ENCODE results near the gene PDLIM7.
A peak's percentile ranks its signal among the peaks of the same experiment; 100 is the strongest.

Gene PDLIM7

DNA sequence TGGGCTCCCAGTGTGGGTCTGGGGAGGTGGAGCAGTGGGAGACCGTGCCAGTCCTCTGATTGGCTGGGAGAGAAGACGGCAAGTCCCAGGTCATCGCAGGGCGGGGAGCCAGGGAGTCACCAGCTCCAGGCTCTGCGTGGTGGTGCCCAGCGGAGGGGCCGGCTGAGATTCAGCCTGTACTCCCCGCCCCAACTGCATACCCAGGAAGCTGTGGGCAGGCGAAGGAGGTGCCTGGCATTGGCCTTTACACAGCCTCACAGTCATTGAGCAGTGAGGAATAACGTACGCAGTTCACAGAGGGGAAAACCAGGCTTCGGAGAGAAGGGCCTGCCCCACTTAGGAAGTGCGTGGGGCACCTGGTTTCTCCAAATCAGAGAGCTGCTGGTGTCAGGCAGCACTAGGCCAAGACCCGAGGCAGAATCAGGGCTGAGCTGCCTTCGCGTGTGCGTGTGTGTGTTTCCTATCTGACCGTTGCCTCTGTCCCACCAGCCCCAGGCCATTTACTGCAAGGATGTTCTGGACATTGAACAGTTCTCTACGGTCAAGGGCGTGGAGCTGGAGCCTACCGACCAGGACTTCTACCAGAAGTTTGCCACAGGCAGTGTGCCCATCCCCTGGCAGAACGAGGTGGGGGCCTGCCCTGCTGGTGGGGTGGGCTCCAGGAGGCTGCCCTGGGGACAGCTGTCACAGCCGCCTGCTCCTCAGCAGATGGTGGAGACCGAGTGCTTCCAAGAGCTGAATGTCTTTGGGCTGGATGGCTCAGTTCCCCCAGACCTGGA is 57.0 kb downstream of the PDLIM7 start:
- Histone ChIP-seq H3K23ac (ENCODE audit: low read length) (no peak overlapping the region), H3K14ac (ENCODE audit: low read length) (no peak overlapping the region), H3K27me3 (ENCODE audit: insufficient read depth, low read length) (no peaks in the 10 kb centered on the region), H3K4me2 (ENCODE audit: low read length) (no peak overlapping the region), H4K8ac (ENCODE audit: low read depth, low read length) (no peak overlapping the region), H3K79me1 (ENCODE audit: low read length) (no peaks in the 10 kb centered on the region), H3K79me2 (ENCODE audit: control insufficient read depth, insufficient read depth, low read length, poor library complexity) (no peaks in the 10 kb centered on the region), H2BK12ac (ENCODE audit: low read length) (no peak overlapping the region), H3K4me1 (ENCODE audit: control insufficient read depth in 1 of 2, insufficient read depth in 2 of 2, low read length in 2 of 2) (no peaks in the 10 kb centered on the region), H3K36me3 (ENCODE audit: control insufficient read depth in 1 of 2, insufficient read depth in 2 of 2, low read length in 2 of 2) (peaks cover 41 to 47% of the 10 kb centered on the region in 2 experiments), H3K27ac (ENCODE audit: low read depth, low read length) (no peak overlapping the region), H2AFZ (ENCODE audit: insufficient read depth, low read length, poor library complexity) (no peak overlapping the region), H3K18ac (ENCODE audit: low read length) (no peak overlapping the region), H4K91ac (ENCODE audit: low read depth, low read length) (no peak overlapping the region), H2AK5ac (ENCODE audit: low read length) (no peak overlapping the region), H3K4ac (ENCODE audit: low read depth, low read length) (no peak overlapping the region), H2BK120ac (ENCODE audit: insufficient read depth, low read length, poor library complexity) (no peak overlapping the region), H3K9me3 (ENCODE audit: insufficient read depth, low read depth, low read length) (peaks cover 1% of the 10 kb centered on the region), H3K9ac (ENCODE audit: low read length) (no peak overlapping the region), H3K4me3 (ENCODE audit: low read depth, low read length) (no peak overlapping the region), H2BK5ac (ENCODE audit: low read depth, low read length, poor library complexity) (no peak overlapping the region), H4K12ac (ENCODE audit: low read depth, low read length) (no peak overlapping the region)
- WGBS (ENCODE audit: extremely low coverage, insufficient coverage, insufficient read length): no CpG with 5 or more reads among the region's 24 CpGs
- no peak for DNase-seq

DNA sequence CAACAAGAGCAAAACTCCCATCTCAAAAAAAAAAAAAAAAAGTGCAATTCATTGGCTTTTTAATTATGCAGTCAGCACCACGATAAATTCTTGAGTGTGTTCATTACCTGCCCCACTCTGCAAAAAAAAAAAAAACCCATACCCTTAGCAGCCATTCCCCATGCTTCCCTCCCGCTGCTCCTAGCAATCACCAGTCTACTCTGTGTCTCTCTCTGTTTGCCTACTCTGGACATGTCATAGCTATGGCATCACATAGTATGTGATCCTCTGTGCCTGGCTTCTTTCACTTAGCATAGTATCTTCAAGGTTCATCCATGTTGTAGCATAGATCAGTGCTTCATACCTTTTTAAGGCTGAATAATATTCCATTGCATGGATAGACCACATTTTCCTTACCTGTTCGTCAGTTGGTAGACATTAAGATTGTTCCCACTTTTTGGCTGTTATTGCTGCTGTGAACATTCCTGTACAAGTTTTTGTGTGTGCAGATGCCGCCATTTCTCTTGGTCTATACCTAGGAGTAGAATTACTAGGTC is 57.8 kb downstream of the PDLIM7 start:
- no peak for DNase-seq
- Histone ChIP-seq H2BK120ac (ENCODE audit: insufficient read depth, low read length, poor library complexity) (no peak overlapping the region), H3K14ac (ENCODE audit: low read length) (no peak overlapping the region), H3K36me3 (ENCODE audit: control insufficient read depth in 1 of 2, insufficient read depth in 2 of 2, low read length in 2 of 2) (peaks cover 49 to 55% of the 10 kb centered on the region in 2 experiments), H3K4me2 (ENCODE audit: low read length) (no peak overlapping the region), H4K8ac (ENCODE audit: low read depth, low read length) (no peak overlapping the region), H3K27ac (ENCODE audit: low read depth, low read length) (no peak overlapping the region), H4K12ac (ENCODE audit: low read depth, low read length) (no peak overlapping the region), H3K4ac (ENCODE audit: low read depth, low read length) (no peak overlapping the region), H2BK5ac (ENCODE audit: low read depth, low read length, poor library complexity) (no peak overlapping the region), H4K91ac (ENCODE audit: low read depth, low read length) (no peak overlapping the region), H2AK5ac (ENCODE audit: low read length) (no peak overlapping the region), H3K27me3 (ENCODE audit: insufficient read depth, low read length) (no peaks in the 10 kb centered on the region), H3K23ac (ENCODE audit: low read length) (no peak overlapping the region), H3K79me1 (ENCODE audit: low read length) (no peaks in the 10 kb centered on the region), H3K4me1 (ENCODE audit: control insufficient read depth in 1 of 2, insufficient read depth in 2 of 2, low read length in 2 of 2) (no peaks in the 10 kb centered on the region), H2BK12ac (ENCODE audit: low read length) (no peak overlapping the region), H3K4me3 (ENCODE audit: low read depth, low read length) (no peak overlapping the region), H3K9me3 (ENCODE audit: insufficient read depth, low read depth, low read length) (peaks cover 1% of the 10 kb centered on the region), H2AFZ (ENCODE audit: insufficient read depth, low read length, poor library complexity) (no peak overlapping the region), H3K18ac (ENCODE audit: low read length) (no peak overlapping the region), H3K9ac (ENCODE audit: low read length) (no peak overlapping the region), H3K79me2 (ENCODE audit: control insufficient read depth, insufficient read depth, low read length, poor library complexity) (no peaks in the 10 kb centered on the region)
- WGBS (ENCODE audit: extremely low coverage, insufficient coverage, insufficient read length): no CpG with 5 or more reads among the region's 4 CpGs

DNA sequence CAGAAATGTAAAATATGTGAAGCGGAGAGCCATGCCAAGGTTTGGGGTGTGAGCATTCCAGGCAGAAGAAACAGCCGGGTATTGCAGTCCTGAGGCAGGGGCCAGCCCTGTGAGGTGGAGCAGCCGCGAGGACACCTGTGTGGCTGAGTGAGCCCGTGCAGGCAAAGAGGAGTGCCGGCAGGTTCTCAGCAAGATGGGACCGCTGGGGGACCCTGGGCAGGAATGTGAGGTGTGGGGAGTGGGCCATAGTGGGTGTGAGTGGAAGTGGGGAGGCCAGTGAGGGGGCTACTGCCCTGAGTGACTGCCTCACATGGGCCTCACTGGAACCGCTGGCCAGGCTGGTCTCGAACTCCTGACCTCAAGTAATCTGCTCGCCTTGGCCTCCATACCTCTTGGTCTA is 58.9 kb downstream of the PDLIM7 start:
- Histone ChIP-seq H3K79me2 (ENCODE audit: control insufficient read depth, insufficient read depth, low read length, poor library complexity) (no peaks in the 10 kb centered on the region), H2BK12ac (ENCODE audit: low read length) (no peak overlapping the region)
- WGBS (ENCODE audit: extremely low coverage, insufficient coverage, insufficient read length): no CpG with 5 or more reads among the region's 10 CpGs

DNA sequence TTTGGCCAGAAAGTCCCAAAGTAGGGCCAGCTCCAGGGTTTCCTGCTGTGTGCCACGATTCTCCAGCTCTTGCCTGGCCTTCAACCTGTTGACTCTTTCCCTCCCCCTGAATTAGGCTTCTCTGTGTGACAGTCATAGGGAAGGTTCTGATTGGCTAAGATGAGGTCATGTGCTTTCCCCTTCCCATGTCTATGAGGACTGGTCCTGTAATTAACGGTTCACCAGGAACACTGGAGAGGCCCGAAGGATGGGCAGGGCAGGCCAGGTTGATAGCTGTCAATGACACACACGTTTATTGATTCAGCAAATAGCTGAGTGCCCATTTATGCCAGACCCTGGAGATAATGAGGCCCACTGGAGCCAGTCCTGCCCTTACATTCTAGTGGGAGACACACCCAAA is 59.8 kb downstream of the PDLIM7 start:
- no peak overlapping the region for H3K4ac ChIP-seq (ENCODE audit: low read depth, low read length)
- no peak overlapping the region for H2BK12ac ChIP-seq (ENCODE audit: low read length)
- no peak overlapping the region for H2AFZ ChIP-seq (ENCODE audit: insufficient read depth, low read length, poor library complexity)
- no peak overlapping the region for H4K8ac ChIP-seq (ENCODE audit: low read depth, low read length)
- no peak overlapping the region for H3K18ac ChIP-seq (ENCODE audit: low read length)
- no peak overlapping the region for H3K23ac ChIP-seq (ENCODE audit: low read length)
- no peaks in the 10 kb centered on the region for H3K4me1 ChIP-seq (ENCODE audit: control insufficient read depth in 1 of 2, insufficient read depth in 2 of 2, low read length in 2 of 2)
- no peaks in the 10 kb centered on the region for H3K79me2 ChIP-seq (ENCODE audit: control insufficient read depth, insufficient read depth, low read length, poor library complexity)
- H3K9me3 ChIP-seq (ENCODE audit: insufficient read depth, low read depth, low read length): peaks cover 1% of the 10 kb centered on the region
- H3K79me1 ChIP-seq (ENCODE audit: low read length): no peaks in the 10 kb centered on the region
- H2BK5ac ChIP-seq (ENCODE audit: low read depth, low read length, poor library complexity): no peak overlapping the region
- no peaks in the 10 kb centered on the region for H3K27me3 ChIP-seq (ENCODE audit: insufficient read depth, low read length)
- H4K12ac ChIP-seq (ENCODE audit: low read depth, low read length): no peak overlapping the region
- H2BK120ac ChIP-seq (ENCODE audit: insufficient read depth, low read length, poor library complexity): no peak overlapping the region
- no peak overlapping the region for H3K9ac ChIP-seq (ENCODE audit: low read length)
- no peak overlapping the region for H3K4me2 ChIP-seq (ENCODE audit: low read length)
- WGBS (ENCODE audit: extremely low coverage, insufficient coverage, insufficient read length): no CpG with 5 or more reads among the region's 4 CpGs
- no peak overlapping the region for H3K4me3 ChIP-seq (ENCODE audit: low read depth, low read length)
- no peak overlapping the region for H3K27ac ChIP-seq (ENCODE audit: low read depth, low read length)
- H3K36me3 ChIP-seq (ENCODE audit: control insufficient read depth in 1 of 2, insufficient read depth in 2 of 2, low read length in 2 of 2): peaks cover 68 to 74% of the 10 kb centered on the region in 2 experiments
- H3K14ac ChIP-seq (ENCODE audit: low read length): no peak overlapping the region
- no peak overlapping the region for H2AK5ac ChIP-seq (ENCODE audit: low read length)
- peak in 1 of 2 donors; percentile 39 for DNase-seq
- H4K91ac ChIP-seq (ENCODE audit: low read depth, low read length): no peak overlapping the region

More for the DNA sequence above, 58.9 kb downstream of the PDLIM7 start:
- no peak overlapping the region for H3K4ac ChIP-seq (ENCODE audit: low read depth, low read length)
- no peak overlapping the region for H3K14ac ChIP-seq (ENCODE audit: low read length)
- no peak overlapping the region for H3K27ac ChIP-seq (ENCODE audit: low read depth, low read length)
- no peak for DNase-seq
- H3K23ac ChIP-seq (ENCODE audit: low read length): no peak overlapping the region
- no peak overlapping the region for H2AFZ ChIP-seq (ENCODE audit: insufficient read depth, low read length, poor library complexity)
- H4K12ac ChIP-seq (ENCODE audit: low read depth, low read length): no peak overlapping the region
- H4K8ac ChIP-seq (ENCODE audit: low read depth, low read length): no peak overlapping the region
- no peak overlapping the region for H4K91ac ChIP-seq (ENCODE audit: low read depth, low read length)
- no peak overlapping the region for H3K4me3 ChIP-seq (ENCODE audit: low read depth, low read length)
- no peak overlapping the region for H2AK5ac ChIP-seq (ENCODE audit: low read length)
- peaks cover 60 to 65% of the 10 kb centered on the region in 2 experiments for H3K36me3 ChIP-seq (ENCODE audit: control insufficient read depth in 1 of 2, insufficient read depth in 2 of 2, low read length in 2 of 2)
- H2BK5ac ChIP-seq (ENCODE audit: low read depth, low read length, poor library complexity): no peak overlapping the region
- H3K4me2 ChIP-seq (ENCODE audit: low read length): no peak overlapping the region
- H3K9ac ChIP-seq (ENCODE audit: low read length): no peak overlapping the region
- peaks cover 1% of the 10 kb centered on the region for H3K9me3 ChIP-seq (ENCODE audit: insufficient read depth, low read depth, low read length)
- H3K27me3 ChIP-seq (ENCODE audit: insufficient read depth, low read length): no peaks in the 10 kb centered on the region
- no peak overlapping the region for H2BK120ac ChIP-seq (ENCODE audit: insufficient read depth, low read length, poor library complexity)
- no peaks in the 10 kb centered on the region for H3K79me1 ChIP-seq (ENCODE audit: low read length)
- no peaks in the 10 kb centered on the region for H3K4me1 ChIP-seq (ENCODE audit: control insufficient read depth in 1 of 2, insufficient read depth in 2 of 2, low read length in 2 of 2)
- H3K18ac ChIP-seq (ENCODE audit: low read length): no peak overlapping the region

All from trophoblast cell (in vitro differentiated cells and primary cell).